GM19193 (cell line): ENCODE data around the gene DRC1.

ENCODE experiments used
- POLR2A ChIP-seq: IDR thresholded peaks from 4 replicates; pipeline ENCODE4 v1.6.1; 2011; ENCODE audit not compliant: insufficient read depth, insufficient read length; ENCODE audit errors: extremely low read depth

Gene DRC1

GRCh38 chr2:26429779-26430578 is 28.3 kb downstream of the DRC1 start:
- no peak for TF ChIP-seq POLR2A

GRCh38 chr2:26430826-26431225 is 29.1 kb downstream of the DRC1 start:
- TF ChIP-seq POLR2A = no peak

- no peak for TF ChIP-seq POLR2A
These were observed 30.6 kb downstream of the DRC1 start for GRCh38 chr2:26432363-26432762.

GRCh38 chr2:26432859-26433258 is 31.1 kb downstream of the DRC1 start:
- TF ChIP-seq POLR2A = no peak

- no peak for TF ChIP-seq POLR2A
These were observed 33.4 kb downstream of the DRC1 start for GRCh38 chr2:26435106-26435505.

GRCh38 chr2:26438526-26438925 is 36.8 kb downstream of the DRC1 start:
- TF ChIP-seq POLR2A = no peak

GRCh38 chr2:26438926-26439325 is 37.2 kb downstream of the DRC1 start:
- no peak for TF ChIP-seq POLR2A

GRCh38 chr2:26442301-26442700 is 40.6 kb downstream of the DRC1 start:
- no peak for TF ChIP-seq POLR2A

GRCh38 chr2:26442707-26443106 is 41.0 kb downstream of the DRC1 start:
- TF ChIP-seq POLR2A = no peak

GRCh38 chr2:26444236-26444635 is 42.5 kb downstream of the DRC1 start:
- no peak for TF ChIP-seq POLR2A

GRCh38 chr2:26448651-26449050 is 46.9 kb downstream of the DRC1 start:
- no peak for TF ChIP-seq POLR2A

GRCh38 chr2:26449278-26450030 is 47.7 kb downstream of the DRC1 start:
- TF ChIP-seq POLR2A = no peak

- TF ChIP-seq POLR2A = no peak
These were observed 48.4 kb downstream of the DRC1 start for GRCh38 chr2:26450031-26450635.

- TF ChIP-seq POLR2A = no peak
These were observed 50.0 kb downstream of the DRC1 start for GRCh38 chr2:26451700-26452099.
